ENCODE measurements around the gene VTN. TPM values are rescaled to one million over a fixed set of nuclear protein-coding genes. Genes with fewer than 3 reads are reported as not detected.

VTN gene
- total RNA-seq, 3 donors from 2014 or later (not counting 1 experiment from before 2014, with no cell fraction given), result not detected

DNA sequence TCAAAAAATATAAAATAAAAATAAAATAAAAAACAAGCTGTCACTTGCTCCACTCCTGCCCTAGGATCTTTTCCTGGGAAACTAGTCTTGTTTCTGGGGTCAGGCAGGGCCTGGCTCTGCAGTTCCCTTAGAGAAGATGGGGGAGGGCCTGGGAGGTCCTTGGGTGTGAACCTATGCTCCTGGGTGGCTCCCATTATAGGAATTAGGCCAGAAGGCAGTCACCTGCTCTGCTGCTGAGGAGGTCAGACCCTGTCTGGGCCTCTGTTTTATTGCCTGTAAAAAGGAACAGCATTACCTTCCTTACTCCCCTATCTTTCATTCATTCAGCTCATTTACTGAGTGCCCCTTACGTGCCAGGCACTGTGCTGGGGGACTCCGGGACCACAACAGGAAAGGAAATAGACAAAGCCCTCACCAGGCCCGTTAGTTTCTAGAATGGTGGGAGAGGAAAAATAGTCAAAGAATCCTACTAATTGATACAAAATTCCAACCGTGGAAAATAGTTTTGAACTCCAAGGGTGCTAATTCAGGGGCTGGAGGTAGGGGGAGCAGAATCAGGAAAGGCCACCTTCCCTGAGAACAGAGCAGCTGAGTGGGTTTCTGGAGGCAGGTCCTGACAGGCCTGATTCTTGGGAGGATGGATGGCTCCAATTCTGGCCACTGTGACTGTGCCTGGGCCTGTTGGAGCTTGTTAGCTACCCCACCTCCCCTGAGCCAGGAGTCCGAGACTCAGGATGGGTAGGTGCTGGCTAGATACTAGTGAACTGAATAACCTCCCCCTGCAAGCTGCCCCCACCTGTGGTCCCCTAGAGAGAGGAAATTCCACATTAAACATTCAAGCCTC lies 37.2 kb upstream of the VTN start:
- no peaks in the 10 kb centered on the region for H3K36me3 Mint-ChIP-seq
- no peak overlapping the region for H3K27ac Mint-ChIP-seq
- H3K4me1 Mint-ChIP-seq, result peaks cover 0 to 3% of the 10 kb centered on the region in 2 donors
- Histone ChIP-seq H3K36me3 (ENCODE audit: control insufficient read depth, insufficient read depth, low read length) (no peaks in the 10 kb centered on the region), H3K27ac (ENCODE audit: low read length) (no peak overlapping the region), H3K27me3 (ENCODE audit: control insufficient read depth, insufficient read depth, low read length) (peaks cover 4% of the 10 kb centered on the region), H3K4me1 (ENCODE audit: control insufficient read depth, insufficient read depth, low read length) (peaks cover 19% of the 10 kb centered on the region), H3K4me3 (ENCODE audit: low read length) (no peak overlapping the region), H3K9me3 (ENCODE audit: control insufficient read depth, insufficient read depth, low read length) (no peaks in the 10 kb centered on the region)
- TF ChIP-seq, protein P1, sequence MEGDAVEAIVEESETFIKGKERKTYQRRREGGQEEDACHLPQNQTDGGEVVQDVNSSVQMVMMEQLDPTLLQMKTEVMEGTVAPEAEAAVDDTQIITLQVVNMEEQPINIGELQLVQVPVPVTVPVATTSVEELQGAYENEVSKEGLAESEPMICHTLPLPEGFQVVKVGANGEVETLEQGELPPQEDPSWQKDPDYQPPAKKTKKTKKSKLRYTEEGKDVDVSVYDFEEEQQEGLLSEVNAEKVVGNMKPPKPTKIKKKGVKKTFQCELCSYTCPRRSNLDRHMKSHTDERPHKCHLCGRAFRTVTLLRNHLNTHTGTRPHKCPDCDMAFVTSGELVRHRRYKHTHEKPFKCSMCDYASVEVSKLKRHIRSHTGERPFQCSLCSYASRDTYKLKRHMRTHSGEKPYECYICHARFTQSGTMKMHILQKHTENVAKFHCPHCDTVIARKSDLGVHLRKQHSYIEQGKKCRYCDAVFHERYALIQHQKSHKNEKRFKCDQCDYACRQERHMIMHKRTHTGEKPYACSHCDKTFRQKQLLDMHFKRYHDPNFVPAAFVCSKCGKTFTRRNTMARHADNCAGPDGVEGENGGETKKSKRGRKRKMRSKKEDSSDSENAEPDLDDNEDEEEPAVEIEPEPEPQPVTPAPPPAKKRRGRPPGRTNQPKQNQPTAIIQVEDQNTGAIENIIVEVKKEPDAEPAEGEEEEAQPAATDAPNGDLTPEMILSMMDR (IDR thresholded peaks at IDR 0.05), result no peak
- H3K4me3 Mint-ChIP-seq, result peak overlapping the region; percentile 21
- ATAC-seq, result no peak
- no peaks in the 10 kb centered on the region for H3K9me3 Mint-ChIP-seq
- 93% methylated on average over 4 of the region's 5 CpGs for WGBS (ENCODE audit: insufficient coverage)
- no peak for DNase-seq
- H3K27me3 Mint-ChIP-seq (ENCODE audit: low read depth in 2 of 2), result peaks cover 6 to 7% of the 10 kb centered on the region in 2 donors
- intact Hi-C loops (cut with micrococcal nuclease), result no loop called here

DNA sequence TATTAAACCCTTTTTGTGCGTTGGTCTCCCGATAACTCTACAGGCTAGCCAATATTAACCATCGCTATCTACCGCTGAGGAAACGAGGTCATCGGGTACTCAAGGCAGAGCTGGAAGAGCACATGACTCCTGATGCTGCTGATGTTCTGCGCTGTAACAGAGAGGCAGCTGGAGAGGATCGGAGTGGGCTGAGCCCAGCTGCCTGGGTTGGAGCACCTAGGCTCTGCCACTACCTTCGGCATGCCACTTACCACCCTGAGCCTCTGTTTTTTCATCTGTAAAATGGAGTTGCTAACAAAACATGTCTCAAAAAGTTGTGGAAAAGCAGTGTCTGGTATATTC lies 36.3 kb upstream of the VTN start:
- no peak overlapping the region for H3K27ac Mint-ChIP-seq
- peaks cover 19% of the 10 kb centered on the region for H3K4me1 ChIP-seq (ENCODE audit: control insufficient read depth, insufficient read depth, low read length)
- H3K36me3 Mint-ChIP-seq, result no peaks in the 10 kb centered on the region
- DNase-seq, result no peak
- peaks cover 0 to 3% of the 10 kb centered on the region in 2 donors for H3K4me1 Mint-ChIP-seq
- no peaks in the 10 kb centered on the region for H3K9me3 ChIP-seq (ENCODE audit: control insufficient read depth, insufficient read depth, low read length)
- H3K27ac ChIP-seq (ENCODE audit: low read length), result no peak overlapping the region
- intact Hi-C loops (cut with micrococcal nuclease), result no loop called here
- peak overlapping the region; percentile 61 for H3K4me3 ChIP-seq (ENCODE audit: low read length)
- TF ChIP-seq, protein P1 (IDR thresholded peaks at IDR 0.05), result no peak
- H3K4me3 Mint-ChIP-seq, result peak overlapping the region; percentile 71
- peaks cover 4% of the 10 kb centered on the region for H3K27me3 ChIP-seq (ENCODE audit: control insufficient read depth, insufficient read depth, low read length)
- H3K9me3 Mint-ChIP-seq, result no peaks in the 10 kb centered on the region
- peak in 2 of 3 donors; percentile 23 to 29 for ATAC-seq
- no peaks in the 10 kb centered on the region for H3K36me3 ChIP-seq (ENCODE audit: control insufficient read depth, insufficient read depth, low read length)
- 39% methylated on average over 9 of the region's 9 CpGs for WGBS (ENCODE audit: insufficient coverage)
- H3K27me3 Mint-ChIP-seq (ENCODE audit: low read depth in 2 of 2), result peaks cover 6 to 7% of the 10 kb centered on the region in 2 donors

DNA sequence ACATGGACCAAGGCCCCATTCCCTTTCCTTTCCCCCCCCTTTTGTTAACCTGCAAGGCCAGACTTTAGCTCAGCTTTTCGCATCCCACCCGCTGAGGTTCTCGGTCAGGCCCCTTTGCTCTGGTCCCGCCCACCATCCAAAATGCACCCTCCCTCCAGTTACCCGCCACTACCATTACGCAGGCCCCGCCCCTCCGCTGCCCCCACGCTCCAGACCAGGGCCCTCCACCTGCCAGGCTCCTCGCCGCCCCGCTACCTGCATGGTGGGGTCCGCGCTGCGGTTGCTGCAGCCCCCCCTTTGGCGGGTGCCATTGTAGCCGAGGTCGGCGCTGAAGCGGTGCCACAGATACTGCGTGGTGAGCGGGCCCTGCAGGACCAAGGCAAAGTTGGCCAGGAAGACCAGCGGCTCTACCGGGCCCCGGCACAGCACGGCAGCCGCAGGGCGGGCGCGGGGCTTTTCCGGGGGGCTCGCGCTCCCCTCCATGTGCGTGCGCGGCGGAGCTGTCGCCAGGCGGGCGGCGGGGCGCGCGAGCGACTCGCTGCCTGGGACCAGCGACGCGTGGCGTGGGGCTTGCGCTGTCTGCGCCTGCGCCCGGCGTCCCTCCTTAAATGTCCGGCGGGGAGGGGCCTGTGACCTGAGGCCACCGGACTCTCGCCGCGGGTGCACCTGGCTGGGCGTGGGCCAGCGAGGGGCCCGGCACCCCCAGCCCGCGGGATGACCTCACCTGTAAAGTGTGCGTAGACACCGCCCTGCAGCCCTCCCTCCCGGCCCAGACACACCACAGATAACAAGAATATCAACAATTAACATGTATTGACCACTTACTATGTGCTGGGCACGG lies 35.7 kb upstream of the VTN start, which contains the start of gene SLC46A1:
Gene SLC46A1 (minus strand): TSS at position 581 of the 841 bp plus-strand sequence. CDS start 98 bp downstream, at position 483.
- DNase-seq, result peak in 1 of 2 donors; percentile 39
- peak; percentile 56 to 74 (median 73) for ATAC-seq
- Mint-ChIP-seq H3K36me3 (no peaks in the 10 kb centered on the region), H3K27me3 (ENCODE audit: low read depth in 2 of 2) (peaks cover 6 to 7% of the 10 kb centered on the region in 2 donors), H3K4me3 (peak within 1 kb of the TSS; percentile 71), H3K27ac (no peak within 1 kb of the TSS), H3K9me3 (no peaks in the 10 kb centered on the region), H3K4me1 (peaks cover 0 to 3% of the 10 kb centered on the region in 2 donors)
- under 1% methylated on average over 70 of the region's 70 CpGs for WGBS (ENCODE audit: insufficient coverage)
- Histone ChIP-seq H3K36me3 (ENCODE audit: control insufficient read depth, insufficient read depth, low read length) (no peaks in the 10 kb centered on the region), H3K4me3 (ENCODE audit: low read length) (peak within 1 kb of the TSS; percentile 61), H3K9me3 (ENCODE audit: control insufficient read depth, insufficient read depth, low read length) (no peaks in the 10 kb centered on the region), H3K4me1 (ENCODE audit: control insufficient read depth, insufficient read depth, low read length) (peaks cover 19% of the 10 kb centered on the region), H3K27me3 (ENCODE audit: control insufficient read depth, insufficient read depth, low read length) (peaks cover 4% of the 10 kb centered on the region), H3K27ac (ENCODE audit: low read length) (no peak within 1 kb of the TSS)
- TF ChIP-seq, protein P1 (IDR thresholded peaks at IDR 0.05), result no peak
- intact Hi-C loops (cut with micrococcal nuclease), result no loop called here

All from natural killer cell (primary cell).